Natural killer cell (primary cell): ENCODE data around the gene PPP1R14B. TPM values are rescaled to one million over a fixed set of nuclear protein-coding genes. Genes with fewer than 3 reads are reported as not detected.

Experiments
- ATAC-seq, 3 donors: fragments of 150-1000 bp in 2 of 3; fragments of 200-7000 bp in 1 of 3; cut with Tn5 transposase; 1 replicate in 1 of 3; 2 replicates in 2 of 3; pipeline ENCODE4 v1.10.0; 2021; ENCODE audit warnings: mild to moderate bottlenecking in 2 of 3, moderate library complexity in 2 of 3
- DNase-seq, 2 donors: peaks; one replicate each; pipeline versions ENCODE4 v3.0.0 to v3.0.0-alpha.2; 2013 to 2021; ENCODE audit warnings: mixed read lengths in 1 of 2
- H3K27ac ChIP-seq: one replicate; pipeline ENCODE4 v1.5.1; 2013; ENCODE audit warnings: mild to moderate bottlenecking, low read length
- H3K27me3 ChIP-seq: one replicate; pipeline ENCODE4 v1.6.1; 2013; ENCODE audit warnings: low read length; ENCODE audit not compliant: control insufficient read depth, insufficient read depth
- H3K36me3 ChIP-seq: one replicate; pipeline ENCODE4 v1.6.1; 2013; ENCODE audit warnings: low read length; ENCODE audit not compliant: control insufficient read depth, insufficient read depth
- H3K4me1 ChIP-seq: one replicate; pipeline ENCODE4 v1.6.1; 2013; ENCODE audit warnings: low read length; ENCODE audit not compliant: control insufficient read depth, insufficient read depth
- H3K4me3 ChIP-seq: one replicate; pipeline ENCODE4 v1.5.1; 2013; ENCODE audit warnings: low read length
- H3K9me3 ChIP-seq: one replicate; pipeline ENCODE4 v1.6.1; 2013; ENCODE audit warnings: low read length; ENCODE audit not compliant: control insufficient read depth, insufficient read depth
- H3K27ac Mint-ChIP-seq, 2 donors: one replicate each; pipeline ENCODE4 v1.8.0; 2022; ENCODE audit warnings: mild to moderate bottlenecking in 2 of 2, mixed read lengths in 2 of 2, moderate library complexity in 1 of 2
- H3K27me3 Mint-ChIP-seq, 2 donors: one replicate each; pipeline ENCODE4 v1.8.0; 2022; ENCODE audit warnings: low read depth in 2 of 2, mixed read lengths in 2 of 2
- H3K36me3 Mint-ChIP-seq: one replicate; pipeline ENCODE4 v1.8.0; 2022; ENCODE audit warnings: mixed read lengths
- H3K4me1 Mint-ChIP-seq, 2 donors: one replicate each; pipeline ENCODE4 v1.8.0; 2022; ENCODE audit warnings: mixed read lengths in 2 of 2
- H3K4me3 Mint-ChIP-seq: one replicate; pipeline ENCODE4 v1.8.0; 2022; ENCODE audit warnings: mild to moderate bottlenecking, moderate library complexity, mixed read lengths
- H3K9me3 Mint-ChIP-seq, 2 donors: one replicate each; pipeline ENCODE4 v1.8.0; 2022; ENCODE audit warnings: mixed read lengths in 2 of 2
- CTCF ChIP-seq: fragments of 200-600 bp; IDR thresholded peaks from one replicate; pipeline ENCODE4 v1.8.0; 2022; ENCODE audit warnings: antibody characterized with exemption
- WGBS: methylation state at CpG from one replicate; pipeline ENCODE4 v1.1.7; 2013; ENCODE audit warnings: missing lambda C conversion rate; ENCODE audit not compliant: insufficient coverage; 5-methylcytosine and 5-hydroxymethylcytosine counted together
- intact Hi-C: fragments of 100-400 bp; cut with micrococcal nuclease; formaldehyde crosslinking; loops from one replicate; pipeline ENCODE4 v1.14.2; 2022
- total RNA-seq, 4 donors: library from RNA; stranded (reverse); fragments of 120-200 nt in 1 of 4; gene quantifications; one replicate each; pipeline versions ENCODE4 v1.2.3 to v1.2.4, GENCODE V29; 2013 to 2022

Gene PPP1R14B
- total RNA-seq, 3 donors from 2014 or later (not counting 1 experiment from before 2014, with no cell fraction given) = 16.9 to 21.3 (median 21.0) TPM

GRCh38 chr11:64244107-64244506 is 2.6 kb downstream of the PPP1R14B start:
- intact Hi-C loops = no loop called here
- Mint-ChIP-seq H3K27me3 (no peaks in the 10 kb centered on the region), H3K4me1 (peaks cover 21 to 63% of the 10 kb centered on the region in 2 donors), H3K27ac (peak overlapping the region; percentile 7 to 38), H3K36me3 (no peaks in the 10 kb centered on the region), H3K4me3 (peak overlapping the region; percentile 35), H3K9me3 (no peaks in the 10 kb centered on the region)
- DNase-seq (no peak), ATAC-seq (no peak)
- Histone ChIP-seq H3K36me3 (peaks cover 10% of the 10 kb centered on the region), H3K9me3 (no peaks in the 10 kb centered on the region), H3K4me3 (no peak overlapping the region), H3K27me3 (no peaks in the 10 kb centered on the region), H3K27ac (no peak overlapping the region), H3K4me1 (peaks cover 65% of the 10 kb centered on the region)
- TF ChIP-seq CTCF = no peak
- WGBS = 80% methylated on average over 5 of the region's 5 CpGs

- TF ChIP-seq CTCF = no peak
- intact Hi-C loops = no loop called here
- Histone ChIP-seq H3K4me1 (peaks cover 71% of the 10 kb centered on the region), H3K27ac (no peak overlapping the region), H3K9me3 (no peaks in the 10 kb centered on the region), H3K27me3 (no peaks in the 10 kb centered on the region), H3K4me3 (no peak overlapping the region), H3K36me3 (peaks cover 10% of the 10 kb centered on the region)
- Mint-ChIP-seq H3K36me3 (no peaks in the 10 kb centered on the region), H3K9me3 (no peaks in the 10 kb centered on the region), H3K27me3 (no peaks in the 10 kb centered on the region), H3K4me1 (peaks cover 21 to 59% of the 10 kb centered on the region in 2 donors), H3K27ac (peak overlapping the region in 1 of 2 donors; percentile 38), H3K4me3 (peak overlapping the region; percentile 25)
- WGBS = 94% methylated on average over 7 of the region's 8 CpGs
- ATAC-seq = no peak
- no peak for DNase-seq
Measured at GRCh38 chr11:64243236-64243854, 3.4 kb downstream of the PPP1R14B start.

- DNase-seq = peak; percentile 100
- Mint-ChIP-seq H3K4me3 (peak overlapping the region; percentile 96), H3K27ac (peak overlapping the region; percentile 98 to 99), H3K4me1 (peaks cover 8 to 50% of the 10 kb centered on the region in 2 donors), H3K36me3 (no peaks in the 10 kb centered on the region), H3K27me3 (no peaks in the 10 kb centered on the region), H3K9me3 (no peaks in the 10 kb centered on the region)
- Histone ChIP-seq H3K4me3 (peak overlapping the region; percentile 79), H3K9me3 (no peaks in the 10 kb centered on the region), H3K4me1 (peaks cover 69% of the 10 kb centered on the region), H3K36me3 (peaks cover 13% of the 10 kb centered on the region), H3K27me3 (no peaks in the 10 kb centered on the region), H3K27ac (peak overlapping the region; percentile 98)
- TF ChIP-seq CTCF = no peak
- under 1% methylated on average over 63 of the region's 63 CpGs for whole genome bisulfite sequencing
- ATAC-seq = no peak
- intact Hi-C loops = loop anchor here (1.0 to 2.0 kb wide), 5 partner anchors 11 to 64 kb away; partner anchors contain the start of genes DNAJC4, ESRRA and GPR137
Measured at GRCh38 chr11:64241491-64242374, 5.0 kb downstream of the PPP1R14B start.
